CD4-positive, alpha-beta T cell treated with Interleukin-21 for 1 hour (primary cell): ENCODE measurements around the gene NAA10.

Experiments
- DNase-seq: peaks from one replicate; pipeline ENCODE4 v3.0.0-alpha.2; 2020

NAA10 gene

GRCh38 chrX:153966841-153967535 lies 32.2 kb upstream of the NAA10 start:
- peak; percentile 37 for DNase-seq

- no peak for DNase-seq
These were observed 31.4 kb upstream of the NAA10 start for GRCh38 chrX:153966283-153966688.

DNA sequence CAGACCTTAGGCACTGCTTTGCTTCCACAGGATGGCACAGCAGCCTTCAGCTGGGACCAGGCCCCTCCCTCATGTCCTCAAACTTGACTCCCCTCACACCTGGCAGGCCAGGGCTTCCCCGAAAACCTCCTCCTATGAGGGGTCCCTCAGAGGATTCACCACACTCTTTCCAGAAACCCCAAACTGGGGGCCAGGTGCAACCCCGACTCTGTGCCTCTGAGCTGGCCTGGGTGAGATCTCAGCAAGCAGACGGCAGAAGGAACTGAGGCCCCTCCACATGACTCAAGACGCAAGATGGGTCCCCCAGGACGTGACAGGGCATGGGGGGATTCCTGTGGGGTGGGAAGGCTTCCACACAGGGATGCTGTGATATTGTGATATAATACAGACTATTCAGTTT lies 30.6 kb upstream of the NAA10 start:
- no peak for DNase-seq

- DNase-seq, result no peak
These were observed 29.3 kb upstream of the NAA10 start for GRCh38 chrX:153964105-153964504.

DNA sequence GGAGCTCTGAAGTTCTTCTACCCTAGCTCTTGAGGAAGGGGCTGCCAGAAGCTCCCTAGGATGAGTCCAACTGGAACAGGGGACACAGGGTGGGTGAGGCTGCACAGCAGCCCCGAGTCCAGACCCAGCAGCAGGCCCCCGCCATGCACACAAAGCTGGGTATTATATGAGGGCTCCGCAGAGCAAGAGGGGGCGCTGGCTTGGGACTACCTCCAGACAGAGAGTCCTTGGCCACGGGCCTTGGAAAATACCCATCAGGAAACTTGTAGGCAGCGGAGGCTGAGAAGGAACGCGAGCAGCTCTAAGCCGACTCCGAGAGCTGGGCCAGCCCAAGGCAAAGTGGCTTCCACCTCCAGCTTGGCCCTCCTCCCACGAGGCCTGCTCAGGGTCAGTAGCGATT lies 28.7 kb upstream of the NAA10 start:
- no peak for DNase-seq

DNA sequence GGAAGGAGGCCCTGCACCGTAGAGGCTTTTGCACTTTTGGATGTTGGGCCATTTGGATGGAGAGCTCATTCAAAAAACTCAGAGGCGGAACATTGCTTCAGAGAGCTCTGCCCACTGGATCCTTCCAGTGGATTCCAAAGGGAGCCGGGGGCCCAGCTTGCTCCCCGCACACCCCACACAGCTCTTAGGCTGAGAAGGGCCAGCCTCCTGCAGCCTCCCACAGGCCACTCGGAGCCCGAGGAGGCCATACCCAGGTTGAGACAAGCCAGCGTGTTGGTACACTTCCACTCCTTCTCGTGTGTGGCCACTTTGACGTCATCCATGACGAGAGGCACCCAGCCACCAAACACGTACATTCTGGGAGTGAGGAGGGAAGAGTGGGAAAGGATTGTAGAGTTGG lies 26.5 kb upstream of the NAA10 start:
- DNase-seq, result no peak

GRCh38 chrX:153960786-153961185 lies 25.9 kb upstream of the NAA10 start:
- no peak for DNase-seq

GRCh38 chrX:153960077-153960476 lies 25.2 kb upstream of the NAA10 start:
- DNase-seq, result no peak

- DNase-seq, result no peak
These were observed 24.8 kb upstream of the NAA10 start for GRCh38 chrX:153959649-153960048.

DNA sequence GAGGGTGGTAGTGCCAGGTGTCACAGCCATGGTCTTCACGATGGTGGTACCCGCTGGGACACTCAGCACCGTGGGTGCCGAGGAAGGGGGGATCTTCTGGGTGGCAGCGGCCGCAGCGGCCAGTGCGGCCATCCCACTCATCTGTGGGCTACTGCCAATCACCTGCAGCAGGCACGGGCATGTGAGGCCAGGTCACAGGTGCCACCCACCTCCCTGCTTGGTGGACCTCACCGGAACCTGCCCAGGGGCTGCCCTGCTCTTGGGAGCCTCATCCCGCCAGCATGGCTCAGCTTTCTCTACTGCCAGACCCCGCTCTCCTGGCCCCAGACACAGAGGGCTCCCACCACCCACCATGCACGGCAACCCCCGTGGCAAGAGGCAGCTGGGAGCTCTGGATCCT lies 23.8 kb upstream of the NAA10 start:
- no peak for DNase-seq

- no peak for DNase-seq
These were observed 22.4 kb upstream of the NAA10 start for GRCh38 chrX:153957224-153957623.

- DNase-seq, result no peak
These were observed 21.4 kb upstream of the NAA10 start for GRCh38 chrX:153956044-153956907.

DNA sequence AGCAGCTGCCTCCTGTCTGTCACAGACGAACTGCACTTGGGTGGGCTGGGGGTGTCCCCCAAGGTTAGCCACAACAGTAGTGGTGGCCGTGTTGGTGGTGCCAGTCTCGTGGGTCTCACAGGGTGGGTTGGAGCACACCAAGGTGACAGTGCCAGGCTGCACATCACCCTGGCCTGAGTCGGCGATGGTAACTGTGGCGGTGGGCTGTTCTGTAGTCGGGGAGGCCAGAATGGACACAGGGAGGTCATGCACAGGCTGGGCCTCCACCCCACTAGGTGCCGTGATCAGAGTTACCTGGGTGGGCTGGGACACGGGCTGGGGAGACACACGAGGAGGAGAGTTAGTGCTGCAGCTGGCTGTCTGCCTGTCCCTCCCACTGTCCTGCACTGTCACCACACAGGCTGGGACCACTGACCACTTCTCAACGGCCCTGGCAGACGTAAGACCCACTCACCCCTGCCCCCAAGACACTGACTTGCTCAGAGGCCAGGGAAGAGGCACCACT lies 20.4 kb upstream of the NAA10 start:
- DNase-seq, result no peak

DNA sequence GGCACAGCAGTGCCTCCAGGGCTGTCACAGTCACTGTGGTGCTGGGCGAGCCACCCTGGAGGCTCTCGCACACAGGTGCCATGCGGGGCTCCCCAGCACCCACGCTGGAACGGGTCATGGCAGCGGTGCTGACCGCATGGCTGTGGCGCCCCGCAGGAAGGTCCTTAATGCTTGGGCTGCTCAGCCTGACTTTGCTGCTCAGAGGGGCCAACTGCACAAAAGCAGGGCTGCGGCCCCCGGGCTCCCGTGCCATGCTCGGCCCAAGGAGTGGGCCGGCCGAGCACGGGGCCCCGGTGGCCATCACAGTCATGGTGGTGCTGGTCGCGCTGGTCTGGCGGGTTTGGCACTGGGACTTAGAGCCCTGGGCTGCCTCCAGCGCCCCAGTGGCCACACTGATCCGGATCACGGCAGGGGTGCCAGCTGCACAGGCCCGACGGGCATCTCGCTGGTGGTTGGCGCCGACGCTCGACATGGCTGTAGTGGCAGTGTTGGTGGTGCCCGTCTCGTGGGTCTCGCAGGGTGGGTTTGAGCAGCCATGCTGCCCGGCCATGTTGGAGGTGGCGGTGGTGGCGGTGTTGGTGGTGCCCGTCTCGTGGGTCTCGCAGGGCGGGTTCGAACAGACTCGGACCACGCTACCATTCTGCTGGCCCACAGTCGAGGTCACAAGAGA lies 19.9 kb upstream of the NAA10 start:
- DNase-seq, result no peak

DNA sequence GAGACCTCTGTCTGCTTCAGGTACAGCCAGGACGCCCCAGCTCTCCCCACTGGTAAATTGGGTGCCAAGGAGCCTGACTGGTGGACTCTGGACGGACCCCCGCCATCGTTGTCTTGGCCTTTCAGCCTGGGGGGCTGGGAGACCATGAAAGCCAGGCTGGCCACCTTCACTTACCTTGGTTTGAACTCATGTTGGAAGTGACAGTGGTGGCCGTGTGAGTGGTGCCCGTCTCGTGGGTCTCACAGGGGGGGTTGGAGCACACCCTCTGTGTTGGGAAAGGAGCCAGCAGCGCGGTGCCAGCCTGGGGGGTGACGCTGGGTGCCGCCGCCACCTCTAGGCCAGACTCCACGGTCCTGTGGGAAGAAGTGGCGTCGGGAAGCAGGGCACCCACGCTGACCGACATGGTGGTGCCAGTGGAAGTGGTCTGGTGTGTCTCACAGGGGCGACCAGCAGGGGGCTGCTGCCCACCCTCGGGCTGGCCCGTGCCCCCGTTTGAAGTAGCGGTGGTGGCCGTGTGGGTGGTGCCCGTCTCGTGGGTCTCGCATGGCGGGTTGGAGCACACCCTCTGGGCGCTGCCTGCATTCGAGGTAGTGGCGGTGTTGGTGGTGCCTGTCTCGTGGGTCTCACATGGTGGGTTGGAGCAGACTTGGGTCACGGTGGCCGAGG lies 19.2 kb upstream of the NAA10 start:
- no peak for DNase-seq

GRCh38 chrX:153953342-153953830 lies 18.5 kb upstream of the NAA10 start:
- DNase-seq, result peak; percentile 80

- no peak for DNase-seq
These were observed 17.7 kb upstream of the NAA10 start for GRCh38 chrX:153952373-153953026.

DNA sequence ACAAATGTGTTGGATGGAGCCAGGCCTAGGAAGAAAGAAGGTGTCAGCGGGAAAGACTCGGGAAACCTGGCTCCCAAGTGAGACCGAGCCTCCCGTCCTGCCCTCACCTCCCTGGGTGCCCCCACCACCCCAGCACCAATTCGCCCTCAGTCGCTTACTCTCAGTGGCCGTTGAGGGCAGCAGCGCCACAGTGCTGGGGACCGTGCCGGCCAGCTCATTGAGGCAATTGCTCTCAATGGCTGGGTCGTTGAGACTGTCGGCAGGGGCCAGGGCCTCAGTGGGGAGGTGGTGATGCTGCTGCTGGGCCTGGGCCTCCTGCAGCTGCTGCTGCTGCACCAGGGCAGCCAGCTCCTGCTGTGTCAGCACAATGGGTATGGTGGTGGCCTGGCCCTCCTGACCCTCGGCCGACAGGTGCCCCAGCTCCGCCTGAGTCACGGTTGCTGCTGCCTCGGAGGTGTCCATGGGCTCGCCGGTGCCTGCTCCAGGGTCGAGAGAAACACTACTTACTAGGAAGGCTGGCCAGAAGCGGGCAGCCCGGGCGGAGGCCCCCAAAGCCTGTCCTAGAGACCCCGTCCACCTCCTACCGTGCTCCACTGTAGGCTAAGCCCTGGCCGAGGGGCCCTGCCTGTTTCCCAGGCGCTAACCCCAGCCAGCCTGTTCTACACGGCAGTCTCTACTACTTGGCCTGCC lies 17.0 kb upstream of the NAA10 start:
- DNase-seq, result no peak

GRCh38 chrX:153950127-153950526 lies 15.3 kb upstream of the NAA10 start:
- DNase-seq, result no peak

GRCh38 chrX:153948847-153949805 lies 14.3 kb upstream of the NAA10 start:
- DNase-seq, result no peak
